ENCODE measurements around the gene AGPS. TPM values are rescaled to one million over a fixed set of nuclear protein-coding genes. Genes with fewer than 3 reads are reported as not detected.

Gene AGPS
- polyA plus RNA-seq, 1 experiment, result 6.9 TPM

DNA sequence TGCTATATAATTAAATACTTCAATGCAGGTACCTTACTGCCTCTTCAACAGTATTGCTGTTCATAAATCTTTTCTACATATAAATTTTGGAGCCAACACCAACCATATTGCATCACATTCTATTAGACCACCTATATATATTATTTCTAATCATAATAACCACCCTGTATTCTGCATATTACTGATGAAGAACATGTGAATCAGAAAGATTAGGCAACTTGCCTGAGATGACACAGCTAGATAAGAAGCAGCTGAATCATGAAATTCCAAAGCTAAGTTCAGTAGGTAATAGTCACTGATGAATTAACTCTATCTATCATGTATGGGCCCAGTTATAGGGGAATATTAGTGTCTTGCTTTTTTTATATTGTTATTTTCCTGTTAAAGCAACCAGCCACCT lies 161.8 kb downstream of the AGPS start:
- ChIA-PET POLR2A (no interaction called here), CTCF (interaction anchor here (0.7 to 1.6 kb wide), 3 partner anchors 11 to 390 kb away, joined by 3 to 4 read pairs (median 3); no protein-coding TSS in a partner anchor)
- no peak overlapping the region for H3K4me3 ChIP-seq (ENCODE audit: low read depth, low read length)
- no peak for DNase-seq (ENCODE audit: low read depth)
- TF ChIP-seq, protein P1, sequence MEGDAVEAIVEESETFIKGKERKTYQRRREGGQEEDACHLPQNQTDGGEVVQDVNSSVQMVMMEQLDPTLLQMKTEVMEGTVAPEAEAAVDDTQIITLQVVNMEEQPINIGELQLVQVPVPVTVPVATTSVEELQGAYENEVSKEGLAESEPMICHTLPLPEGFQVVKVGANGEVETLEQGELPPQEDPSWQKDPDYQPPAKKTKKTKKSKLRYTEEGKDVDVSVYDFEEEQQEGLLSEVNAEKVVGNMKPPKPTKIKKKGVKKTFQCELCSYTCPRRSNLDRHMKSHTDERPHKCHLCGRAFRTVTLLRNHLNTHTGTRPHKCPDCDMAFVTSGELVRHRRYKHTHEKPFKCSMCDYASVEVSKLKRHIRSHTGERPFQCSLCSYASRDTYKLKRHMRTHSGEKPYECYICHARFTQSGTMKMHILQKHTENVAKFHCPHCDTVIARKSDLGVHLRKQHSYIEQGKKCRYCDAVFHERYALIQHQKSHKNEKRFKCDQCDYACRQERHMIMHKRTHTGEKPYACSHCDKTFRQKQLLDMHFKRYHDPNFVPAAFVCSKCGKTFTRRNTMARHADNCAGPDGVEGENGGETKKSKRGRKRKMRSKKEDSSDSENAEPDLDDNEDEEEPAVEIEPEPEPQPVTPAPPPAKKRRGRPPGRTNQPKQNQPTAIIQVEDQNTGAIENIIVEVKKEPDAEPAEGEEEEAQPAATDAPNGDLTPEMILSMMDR (IDR thresholded peaks at IDR 0.05; ENCODE audit: insufficient read depth, low read depth, low read length), result no peak
- no peaks in the 10 kb centered on the region for H3K36me3 ChIP-seq (ENCODE audit: control insufficient read depth, insufficient read depth, low read length)
- H3K27me3 ChIP-seq (ENCODE audit: control insufficient read depth, insufficient read depth, low read length), result no peaks in the 10 kb centered on the region; the same call in 1 of the 2 replicates

DNA sequence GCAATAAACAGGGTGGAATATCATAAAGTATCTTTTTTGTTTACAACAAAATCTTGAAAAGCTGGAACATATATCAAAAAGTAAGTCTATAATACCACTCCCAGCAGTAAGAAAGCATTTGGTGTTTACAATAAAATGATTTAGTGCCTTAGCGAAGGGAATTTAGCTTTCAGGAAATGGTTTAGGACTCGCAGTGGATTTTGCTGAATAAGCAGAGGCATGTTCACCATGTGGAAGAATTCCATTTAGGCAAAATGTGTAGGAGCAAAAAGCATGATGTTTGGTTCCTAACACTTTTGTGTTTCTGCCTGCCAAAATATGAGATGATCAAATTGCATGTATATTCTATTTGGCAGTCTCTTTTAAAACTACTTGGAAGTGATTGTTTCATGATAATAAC lies 163.6 kb downstream of the AGPS start:
- POLR2A ChIA-PET, result no interaction called here
- CTCF ChIA-PET, result interaction anchor here (0.7 to 1.5 kb wide), 3 partner anchors 9 to 32 kb away, joined by 3 to 5 read pairs (median 3); no protein-coding TSS in a partner anchor
- TF ChIP-seq, protein P1 (IDR thresholded peaks at IDR 0.05; ENCODE audit: insufficient read depth, low read depth, low read length), result no peak
- H3K36me3 ChIP-seq (ENCODE audit: control insufficient read depth, insufficient read depth, low read length), result no peaks in the 10 kb centered on the region
- DNase-seq (ENCODE audit: low read depth), result no peak
- no peaks in the 10 kb centered on the region; the same call in 1 of the 2 replicates for H3K27me3 ChIP-seq (ENCODE audit: control insufficient read depth, insufficient read depth, low read length)
- no peak overlapping the region for H3K4me3 ChIP-seq (ENCODE audit: low read depth, low read length)

DNA sequence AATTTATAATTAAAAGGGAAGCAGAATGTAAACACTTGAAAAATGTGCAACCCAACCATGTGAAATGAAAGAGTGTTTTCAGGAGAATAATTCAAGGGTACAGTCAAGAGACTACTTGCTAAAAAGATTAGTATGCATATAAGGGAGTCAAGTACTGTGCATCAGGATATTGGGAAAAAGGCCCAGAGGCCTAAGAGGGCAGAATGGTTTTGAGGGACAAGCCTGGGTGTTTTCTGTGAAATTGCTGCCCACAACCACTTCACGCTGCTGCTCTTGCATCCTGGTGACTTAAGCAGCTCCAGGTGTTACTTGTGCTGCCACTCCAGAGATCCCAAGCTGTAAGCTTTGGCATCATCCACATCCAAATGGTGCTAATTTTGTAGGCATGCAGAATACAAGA lies 165.2 kb downstream of the AGPS start:
- TF ChIP-seq, protein P1 (IDR thresholded peaks at IDR 0.05; ENCODE audit: insufficient read depth, low read depth, low read length), result no peak
- Histone ChIP-seq H3K36me3 (ENCODE audit: control insufficient read depth, insufficient read depth, low read length) (no peaks in the 10 kb centered on the region), H3K4me3 (ENCODE audit: low read depth, low read length) (no peak overlapping the region), H3K27me3 (ENCODE audit: control insufficient read depth, insufficient read depth, low read length) (no peaks in the 10 kb centered on the region; the same call in 1 of the 2 replicates)
- POLR2A ChIA-PET, result no interaction called here
- CTCF ChIA-PET, result no interaction called here
- DNase-seq (ENCODE audit: low read depth), result no peak

DNA sequence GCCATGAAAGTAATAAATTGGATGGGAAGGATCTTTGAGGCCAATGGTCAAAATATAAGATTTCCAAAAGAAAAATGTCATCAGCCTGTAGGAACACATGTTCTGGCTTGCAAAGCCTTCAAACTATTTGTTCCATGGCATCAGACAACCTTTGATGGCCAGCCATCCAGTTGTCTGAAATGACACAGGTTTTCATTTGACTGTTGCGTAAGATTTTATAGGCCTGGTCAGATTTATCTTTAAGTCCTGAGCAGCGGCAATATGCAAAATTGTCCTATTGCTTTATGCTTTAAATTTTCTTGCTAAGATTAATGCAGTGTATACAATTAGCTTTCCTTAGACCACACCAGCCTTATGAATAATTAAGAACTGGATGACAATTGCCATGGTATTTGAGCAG lies 167.1 kb downstream of the AGPS start:
- POLR2A ChIA-PET, result no interaction called here
- CTCF ChIA-PET, result no interaction called here
- Histone ChIP-seq H3K27me3 (ENCODE audit: control insufficient read depth, insufficient read depth, low read length) (no peaks in the 10 kb centered on the region; the same call in 1 of the 2 replicates), H3K36me3 (ENCODE audit: control insufficient read depth, insufficient read depth, low read length) (no peaks in the 10 kb centered on the region), H3K4me3 (ENCODE audit: low read depth, low read length) (no peak overlapping the region)
- TF ChIP-seq, protein P1 (IDR thresholded peaks at IDR 0.05; ENCODE audit: insufficient read depth, low read depth, low read length), result no peak
- DNase-seq (ENCODE audit: low read depth), result no peak

DNA sequence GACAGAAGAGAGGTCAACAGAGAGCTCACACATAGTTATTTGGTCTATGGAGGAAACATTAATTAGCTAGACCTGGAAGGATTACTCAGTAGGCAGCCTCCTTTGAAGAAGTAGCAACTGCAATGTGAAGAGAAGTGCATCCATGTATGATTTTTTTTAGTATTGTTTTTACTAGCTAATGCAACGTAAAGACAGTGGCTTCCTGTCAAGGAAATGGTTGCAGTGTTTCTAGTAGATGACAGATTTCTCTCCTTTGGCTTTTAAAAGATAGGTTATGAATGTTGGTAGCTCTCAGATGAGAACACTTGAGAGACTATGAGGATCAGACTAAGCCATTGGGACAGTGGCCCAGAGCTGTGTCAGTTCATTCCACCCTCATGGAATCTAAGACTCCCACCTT lies 175.8 kb downstream of the AGPS start:
- DNase-seq (ENCODE audit: low read depth), result no peak
- POLR2A ChIA-PET, result no interaction called here
- no peaks in the 10 kb centered on the region for H3K36me3 ChIP-seq (ENCODE audit: control insufficient read depth, insufficient read depth, low read length)
- CTCF ChIA-PET, result interaction anchor here (0.5 to 1.2 kb wide), 5 partner anchors 12 to 404 kb away, joined by 3 to 4 read pairs (median 3); no protein-coding TSS in a partner anchor
- TF ChIP-seq, protein P1 (IDR thresholded peaks at IDR 0.05; ENCODE audit: insufficient read depth, low read depth, low read length), result no peak
- no peak overlapping the region for H3K4me3 ChIP-seq (ENCODE audit: low read depth, low read length)
- peaks cover 1% of the 10 kb centered on the region; the same call in 1 of the 2 replicates for H3K27me3 ChIP-seq (ENCODE audit: control insufficient read depth, insufficient read depth, low read length)
